Measurements from ENCODE around the gene USP17L5.
A peak's percentile ranks its signal among the peaks of the same experiment; 100 is the strongest.
"Not testable (repeated sequence)": the region's sequence is repeated elsewhere in the genome, so short reads cannot be mapped to it uniquely, and the experiment has no call there.

USP17L5 gene, protein sequence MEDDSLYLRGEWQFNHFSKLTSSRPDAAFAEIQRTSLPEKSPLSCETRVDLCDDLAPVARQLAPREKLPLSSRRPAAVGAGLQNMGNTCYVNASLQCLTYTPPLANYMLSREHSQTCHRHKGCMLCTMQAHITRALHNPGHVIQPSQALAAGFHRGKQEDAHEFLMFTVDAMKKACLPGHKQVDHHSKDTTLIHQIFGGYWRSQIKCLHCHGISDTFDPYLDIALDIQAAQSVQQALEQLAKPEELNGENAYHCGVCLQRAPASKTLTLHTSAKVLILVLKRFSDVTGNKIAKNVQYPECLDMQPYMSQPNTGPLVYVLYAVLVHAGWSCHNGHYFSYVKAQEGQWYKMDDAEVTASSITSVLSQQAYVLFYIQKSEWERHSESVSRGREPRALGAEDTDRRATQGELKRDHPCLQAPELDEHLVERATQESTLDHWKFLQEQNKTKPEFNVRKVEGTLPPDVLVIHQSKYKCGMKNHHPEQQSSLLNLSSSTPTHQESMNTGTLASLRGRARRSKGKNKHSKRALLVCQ

GRCh38 chr4:9339103-9339502 is at the start of gene USP17L5:
Gene USP17L5, plus strand, starts transcription at chr4:9339403. Its CDS starts 0 bp downstream, at chr4:9339403.
- not testable (repeated sequence) for DNase-seq

DNA sequence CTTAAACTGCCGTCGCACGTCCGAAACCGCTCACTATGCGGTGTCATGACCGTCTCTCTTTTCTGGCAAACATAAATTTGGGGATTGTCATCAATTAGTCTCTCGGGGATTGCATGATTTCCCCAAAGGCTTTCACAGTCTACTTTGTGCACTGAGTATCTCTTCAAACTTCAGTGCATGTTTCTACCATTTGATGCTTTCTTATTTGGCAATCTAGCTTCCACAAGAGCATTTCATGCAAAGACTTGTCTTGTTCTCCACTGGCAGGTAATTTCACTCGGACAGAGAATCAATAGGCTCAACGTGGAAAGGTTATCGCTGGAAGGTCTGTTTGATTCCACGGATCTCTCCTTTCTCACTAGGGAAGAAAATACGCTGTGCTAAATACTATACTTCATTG is 15.0 kb upstream of the USP17L5 start:
- not testable (repeated sequence) for DNase-seq

GRCh38 chr4:9324865-9325264 is 14.3 kb upstream of the USP17L5 start, which contains the start of gene USP17L24:
Gene USP17L24, plus strand, starts transcription at chr4:9325165. Its CDS starts 0 bp downstream, at chr4:9325165.
- not testable (repeated sequence) for DNase-seq

- DNase-seq, result not testable (repeated sequence)
Observed at GRCh38 chr4:9329611-9330010, 9.6 kb upstream of the USP17L5 start, which contains the start of gene USP17L25. Gene USP17L25, plus strand, starts transcription at chr4:9329911. Its CDS starts 0 bp downstream, at chr4:9329911.

GRCh38 chr4:9334358-9334757 is 4.8 kb upstream of the USP17L5 start, which contains the start of gene USP17L26:
Gene USP17L26, plus strand, starts transcription at chr4:9334658. Its CDS starts 0 bp downstream, at chr4:9334658.
- DNase-seq, result not testable (repeated sequence)

- DNase-seq, result not testable (repeated sequence)
Observed at GRCh38 chr4:9343848-9344247, 4.6 kb downstream of the USP17L5 start, which contains the start of gene USP17L27. Gene USP17L27, plus strand, starts transcription at chr4:9344148. Its CDS starts 0 bp downstream, at chr4:9344148.

GRCh38 chr4:9348593-9348992 is 9.4 kb downstream of the USP17L5 start, which contains the start of gene USP17L28:
Gene USP17L28, plus strand, starts transcription at chr4:9348893. Its CDS starts 0 bp downstream, at chr4:9348893.
- DNase-seq, result not testable (repeated sequence)

DNA sequence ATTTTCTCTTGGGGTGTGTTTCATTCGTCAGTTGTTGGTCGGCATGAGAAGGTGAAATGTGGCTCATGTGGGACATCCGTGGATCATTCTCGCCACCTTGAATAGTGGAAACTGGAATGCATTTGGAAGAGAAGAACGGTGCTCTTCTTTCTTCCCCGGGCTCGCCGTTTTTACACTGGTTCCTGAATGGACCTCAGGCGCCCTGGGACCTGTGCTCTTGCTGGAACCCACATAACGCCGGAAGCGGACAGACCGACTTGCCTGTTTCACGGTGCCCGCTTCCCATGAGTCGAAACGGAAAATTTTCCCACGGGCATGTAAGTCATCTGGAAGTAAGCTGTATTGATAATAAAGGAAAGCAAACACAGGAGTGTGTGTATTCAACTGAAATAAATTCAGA is 11.7 kb downstream of the USP17L5 start:
- not testable (repeated sequence) for DNase-seq

DNA sequence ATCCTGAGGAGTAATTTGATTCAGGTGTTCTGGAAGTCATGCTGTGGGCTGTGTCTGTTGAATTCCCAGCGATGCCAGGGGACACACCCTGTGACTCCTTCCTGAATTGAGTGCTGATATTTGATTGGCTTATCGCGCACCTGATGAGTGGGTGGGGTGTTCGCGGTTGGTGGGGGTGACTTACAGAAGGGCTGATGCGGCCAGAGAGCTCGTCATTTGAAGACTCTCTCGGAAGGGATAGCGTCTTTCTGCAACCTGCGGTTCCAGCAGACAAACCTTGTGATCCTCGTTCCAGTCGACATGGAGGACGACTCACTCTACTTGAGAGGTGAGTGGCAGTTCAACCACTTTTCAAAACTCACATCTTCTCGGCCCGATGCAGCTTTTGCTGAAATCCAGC is 14.1 kb downstream of the USP17L5 start, which contains the start of gene USP17L29:
Gene USP17L29, plus strand, starts transcription at position 301 of the 400 bp plus-strand sequence. Its CDS starts 0 bp downstream, at position 301.
- not testable (repeated sequence) for DNase-seq

DNA sequence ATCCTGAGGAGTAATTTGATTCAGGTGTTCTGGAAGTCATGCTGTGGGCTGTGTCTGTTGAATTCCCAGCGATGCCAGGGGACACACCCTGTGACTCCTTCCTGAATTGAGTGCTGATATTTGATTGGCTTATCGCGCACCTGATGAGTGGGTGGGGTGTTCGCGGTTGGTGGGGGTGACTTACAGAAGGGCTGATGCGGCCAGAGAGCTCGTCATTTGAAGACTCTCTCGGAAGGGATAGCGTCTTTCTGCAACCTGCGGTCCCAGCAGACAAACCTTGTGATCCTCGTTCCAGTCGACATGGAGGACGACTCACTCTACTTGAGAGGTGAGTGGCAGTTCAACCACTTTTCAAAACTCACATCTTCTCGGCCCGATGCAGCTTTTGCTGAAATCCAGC is 23.6 kb downstream of the USP17L5 start, which contains the start of gene USP17L30:
Gene USP17L30, plus strand, starts transcription at position 301 of the 400 bp plus-strand sequence. Its CDS starts 0 bp downstream, at position 301.
- not testable (repeated sequence) for DNase-seq

GRCh38 chr4:9379881-9380280 is 40.7 kb downstream of the USP17L5 start:
- not testable (repeated sequence) for DNase-seq

- DNase-seq, result peak; percentile 46 to 60
Observed at GRCh38 chr4:9381012-9381534, 41.9 kb downstream of the USP17L5 start.

DNA sequence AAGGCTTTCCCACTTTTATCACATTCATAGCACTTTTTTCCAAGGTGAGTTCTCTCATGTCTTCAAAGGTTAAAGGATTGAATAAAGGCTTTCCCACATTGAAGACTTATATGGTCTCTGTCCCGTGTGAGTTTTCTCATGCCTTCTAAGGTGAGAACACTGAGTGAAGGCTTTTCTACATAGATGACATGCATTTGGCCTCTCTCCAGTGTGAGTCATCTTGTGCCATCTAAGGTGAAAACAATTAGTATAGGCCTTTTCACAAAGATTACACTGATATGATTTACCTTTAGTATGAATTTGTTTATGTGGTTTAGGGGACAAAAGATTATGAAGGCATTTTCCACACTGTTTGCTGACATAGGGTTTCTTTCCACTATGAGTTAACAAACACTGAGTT is 44.9 kb downstream of the USP17L5 start:
- DNase-seq, result no peak

DNA sequence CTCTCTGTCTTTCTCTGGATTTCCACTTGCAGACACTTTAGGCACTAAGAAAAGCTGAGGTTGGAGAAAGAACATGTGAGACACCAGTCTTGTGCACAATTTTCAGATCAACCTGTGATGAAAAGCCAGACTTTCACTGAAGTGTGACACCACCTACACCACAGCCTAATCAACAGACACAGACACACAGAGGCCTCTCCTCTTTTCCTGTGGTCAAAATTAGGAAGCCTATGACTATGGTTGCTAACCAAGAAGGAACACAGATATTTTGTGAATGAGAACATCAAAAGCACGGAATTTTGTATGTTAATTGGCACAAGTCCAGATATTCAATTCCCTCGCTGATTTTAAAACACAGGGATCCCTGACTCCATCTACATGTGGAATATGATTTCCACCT is 49.8 kb downstream of the USP17L5 start:
- DNase-seq, result not testable (repeated sequence)
